ENCODE results near the gene RIPK1.

GRCh38 chr6:3128356-3129108 lies 60.2 kb downstream of the RIPK1 start:
- no peak for TF ChIP-seq CTCF (IDR thresholded peaks at IDR 0.05 in 4 of 5, conservative IDR thresholded peaks at IDR 0.05 in 1 of 5)
- TF ChIP-seq POLR2A (IDR thresholded peaks at IDR 0.05) = no peak

Measured in gastrocnemius medialis (tissue), 4 donors.